ENCODE data around the gene BRCC3.

- no peak for TF ChIP-seq CTCF (IDR thresholded peaks at IDR 0.05; ENCODE audit: low read length)
- TF ChIP-seq EZH2phosphoT487 (IDR thresholded peaks at IDR 0.05; ENCODE audit: low read length): no peak
- TF ChIP-seq EZH2 (optimal IDR thresholded peaks at IDR 0.05; ENCODE audit: low read depth, low read length): no peak
These were observed 47.1 kb upstream of the BRCC3 start for GRCh38 chrX:155023907-155024833.

Data from MM.1S (cell line).